ENCODE data around the gene ATG10. TPM values are rescaled to one million over a fixed set of nuclear protein-coding genes. Genes with fewer than 3 reads are reported as not detected.

The ATG10 gene
- total and polyA plus RNA-seq, 2 of the 13 experiments (the other 11 are each of a cell fraction or from before 2014, with no cell fraction given), result 2.0 to 5.7 TPM

DNA sequence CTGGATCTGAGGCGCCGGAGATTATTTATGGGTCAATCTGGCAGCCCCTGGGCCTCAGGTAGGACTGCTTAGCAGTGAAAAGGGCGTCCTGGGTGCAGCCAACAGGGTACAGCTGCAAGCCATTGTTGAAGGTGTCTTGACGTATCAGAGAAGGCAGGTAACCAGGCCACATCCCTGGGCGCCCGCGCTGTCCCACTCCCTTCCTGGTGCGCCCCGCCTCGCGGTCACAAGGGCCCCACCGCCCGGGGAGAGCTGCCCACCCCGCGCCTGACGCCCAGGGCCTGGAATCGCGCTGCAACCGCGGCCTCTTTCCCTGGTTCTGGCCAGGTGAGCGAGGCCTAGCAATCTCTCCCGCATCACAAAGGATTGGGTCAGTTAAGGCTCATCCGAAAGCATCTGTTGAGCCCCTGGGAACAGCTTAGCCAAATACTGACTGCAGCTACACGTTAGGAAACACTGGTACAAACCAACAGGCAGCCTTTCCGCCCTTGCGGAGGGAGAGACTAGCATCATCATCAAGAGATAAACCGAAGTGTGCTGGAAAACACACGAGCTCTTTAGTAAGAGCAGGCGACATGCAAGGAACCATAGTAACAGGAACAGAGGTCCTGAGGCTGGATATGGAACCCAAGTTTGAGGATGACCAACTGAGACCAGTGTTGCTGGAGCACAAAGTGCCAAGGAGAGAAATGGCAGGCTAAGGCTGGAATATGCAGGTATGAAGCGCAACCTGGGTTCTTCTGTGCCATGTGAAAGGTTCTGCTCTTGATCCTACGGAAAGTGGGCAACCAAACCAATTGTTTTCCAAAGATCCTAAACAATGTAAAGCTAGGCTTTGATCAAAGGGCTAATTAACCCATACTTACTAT, 302.8 kb downstream of the ATG10 start (continued):
- TF ChIP-seq ZNF280B (CRISPR knock-in tag; IDR thresholded peaks at IDR 0.05; ENCODE audit: borderline replicate concordance) (no peak), ZNF24 (IDR thresholded peaks at IDR 0.05) (no peak), MNT (IDR thresholded peaks at IDR 0.05) (no peak), RARG (CRISPR knock-in tag; IDR thresholded peaks at IDR 0.05; ENCODE audit: low read depth) (no peak), JUNB (CRISPR knock-in tag; IDR thresholded peaks at IDR 0.05; ENCODE audit: borderline replicate concordance) (no peak), MED8 (CRISPR knock-in tag; IDR thresholded peaks at IDR 0.05; ENCODE audit: insufficient replicate concordance) (no peak), CCAR2 (optimal IDR thresholded peaks at IDR 0.05; ENCODE audit: low read depth, low read length) (no peak), GLI4 (CRISPR knock-in tag; IDR thresholded peaks at IDR 0.05; ENCODE audit: borderline replicate concordance) (no peak), ZMYM4 (CRISPR knock-in tag; IDR thresholded peaks at IDR 0.05) (no peak)
- TF ChIP-seq, protein P1, sequence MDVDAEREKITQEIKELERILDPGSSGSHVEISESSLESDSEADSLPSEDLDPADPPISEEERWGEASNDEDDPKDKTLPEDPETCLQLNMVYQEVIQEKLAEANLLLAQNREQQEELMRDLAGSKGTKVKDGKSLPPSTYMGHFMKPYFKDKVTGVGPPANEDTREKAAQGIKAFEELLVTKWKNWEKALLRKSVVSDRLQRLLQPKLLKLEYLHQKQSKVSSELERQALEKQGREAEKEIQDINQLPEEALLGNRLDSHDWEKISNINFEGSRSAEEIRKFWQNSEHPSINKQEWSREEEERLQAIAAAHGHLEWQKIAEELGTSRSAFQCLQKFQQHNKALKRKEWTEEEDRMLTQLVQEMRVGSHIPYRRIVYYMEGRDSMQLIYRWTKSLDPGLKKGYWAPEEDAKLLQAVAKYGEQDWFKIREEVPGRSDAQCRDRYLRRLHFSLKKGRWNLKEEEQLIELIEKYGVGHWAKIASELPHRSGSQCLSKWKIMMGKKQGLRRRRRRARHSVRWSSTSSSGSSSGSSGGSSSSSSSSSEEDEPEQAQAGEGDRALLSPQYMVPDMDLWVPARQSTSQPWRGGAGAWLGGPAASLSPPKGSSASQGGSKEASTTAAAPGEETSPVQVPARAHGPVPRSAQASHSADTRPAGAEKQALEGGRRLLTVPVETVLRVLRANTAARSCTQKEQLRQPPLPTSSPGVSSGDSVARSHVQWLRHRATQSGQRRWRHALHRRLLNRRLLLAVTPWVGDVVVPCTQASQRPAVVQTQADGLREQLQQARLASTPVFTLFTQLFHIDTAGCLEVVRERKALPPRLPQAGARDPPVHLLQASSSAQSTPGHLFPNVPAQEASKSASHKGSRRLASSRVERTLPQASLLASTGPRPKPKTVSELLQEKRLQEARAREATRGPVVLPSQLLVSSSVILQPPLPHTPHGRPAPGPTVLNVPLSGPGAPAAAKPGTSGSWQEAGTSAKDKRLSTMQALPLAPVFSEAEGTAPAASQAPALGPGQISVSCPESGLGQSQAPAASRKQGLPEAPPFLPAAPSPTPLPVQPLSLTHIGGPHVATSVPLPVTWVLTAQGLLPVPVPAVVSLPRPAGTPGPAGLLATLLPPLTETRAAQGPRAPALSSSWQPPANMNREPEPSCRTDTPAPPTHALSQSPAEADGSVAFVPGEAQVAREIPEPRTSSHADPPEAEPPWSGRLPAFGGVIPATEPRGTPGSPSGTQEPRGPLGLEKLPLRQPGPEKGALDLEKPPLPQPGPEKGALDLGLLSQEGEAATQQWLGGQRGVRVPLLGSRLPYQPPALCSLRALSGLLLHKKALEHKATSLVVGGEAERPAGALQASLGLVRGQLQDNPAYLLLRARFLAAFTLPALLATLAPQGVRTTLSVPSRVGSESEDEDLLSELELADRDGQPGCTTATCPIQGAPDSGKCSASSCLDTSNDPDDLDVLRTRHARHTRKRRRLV (CRISPR knock-in tag; IDR thresholded peaks at IDR 0.05), result no peak
